Activated gamma-delta T cell (primary cell): ENCODE data around the gene MAPK10.

Experiments
- DNase-seq: peaks from one replicate; lab custom pipeline; 2025; lab: John Stamatoyannopoulos, UW

The MAPK10 gene

DNA sequence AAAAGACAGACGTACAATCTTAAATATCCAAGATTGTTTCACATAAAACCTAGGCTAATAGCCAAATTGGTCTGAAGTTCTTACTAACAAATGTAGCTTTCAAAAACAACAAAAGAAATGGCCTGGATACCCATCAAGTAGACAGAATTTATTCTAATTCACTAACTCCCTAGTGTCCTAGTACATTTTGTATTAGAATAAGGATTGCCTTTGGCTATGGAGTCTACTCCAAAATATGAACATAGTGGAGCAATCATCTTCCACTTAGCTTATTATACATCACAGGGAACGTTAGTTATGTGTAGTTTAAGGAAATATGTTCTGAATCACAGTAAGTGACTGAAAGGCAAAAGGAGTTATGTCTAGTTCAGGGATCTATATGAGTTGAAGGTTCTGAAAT, 81.7 kb downstream of the MAPK10 start:
- DNase-seq = no peak

DNA sequence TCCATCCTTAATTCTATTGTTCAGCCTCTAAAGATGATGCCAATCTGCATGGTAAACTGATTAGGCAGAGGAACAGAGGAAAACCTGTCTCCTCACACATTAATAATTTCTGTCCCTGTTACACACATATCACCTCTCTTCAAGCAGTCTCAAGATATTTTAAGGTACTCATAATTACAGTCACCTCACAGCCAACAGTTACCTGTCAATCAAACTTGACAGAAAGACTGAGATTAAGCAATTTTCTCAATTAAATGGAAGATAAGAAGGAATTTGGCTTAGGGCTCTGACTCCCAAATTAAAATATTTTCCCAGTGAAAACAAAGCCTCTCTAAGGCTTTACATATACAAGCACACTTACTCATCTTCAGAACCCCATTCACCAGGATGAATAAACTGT, 85.2 kb downstream of the MAPK10 start:
- DNase-seq = no peak

DNA sequence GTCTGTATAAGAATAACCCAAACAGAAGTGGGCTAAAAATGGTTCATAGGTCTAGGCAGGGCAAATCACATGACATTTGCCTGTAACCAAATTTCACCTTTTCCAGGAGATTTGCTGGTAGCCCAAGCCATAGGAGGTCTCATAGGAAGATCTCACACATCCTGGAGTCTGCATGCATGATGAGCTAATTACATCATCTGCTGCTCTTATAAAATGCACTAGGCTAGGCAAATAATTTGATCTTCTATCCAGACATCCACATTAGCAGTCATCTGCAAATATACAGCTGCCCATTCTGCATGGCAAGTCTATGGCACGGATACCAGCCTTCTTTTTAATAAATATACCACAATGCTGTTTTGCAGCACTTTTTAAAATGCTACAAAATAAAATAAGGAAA, 87.2 kb downstream of the MAPK10 start:
- no peak for DNase-seq

DNA sequence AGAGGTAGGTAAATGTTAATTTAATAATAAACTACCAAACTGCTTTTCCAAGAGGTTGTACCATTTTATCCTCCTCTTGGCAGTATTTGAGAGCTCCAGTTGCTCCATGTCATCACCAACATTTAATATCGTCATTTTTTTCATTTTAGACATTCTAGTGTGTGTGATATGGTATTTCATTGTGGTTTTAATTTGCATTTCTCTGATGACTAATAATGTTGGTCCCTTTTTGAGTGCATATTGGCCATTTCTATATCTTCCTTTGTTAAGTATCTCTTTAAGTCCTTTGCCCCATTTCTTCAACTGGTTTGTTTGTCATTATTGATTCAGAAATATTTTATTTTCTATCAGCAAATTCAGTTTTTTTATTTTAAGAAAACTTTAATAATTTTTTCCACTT, 88.8 kb downstream of the MAPK10 start:
- DNase-seq = no peak

DNA sequence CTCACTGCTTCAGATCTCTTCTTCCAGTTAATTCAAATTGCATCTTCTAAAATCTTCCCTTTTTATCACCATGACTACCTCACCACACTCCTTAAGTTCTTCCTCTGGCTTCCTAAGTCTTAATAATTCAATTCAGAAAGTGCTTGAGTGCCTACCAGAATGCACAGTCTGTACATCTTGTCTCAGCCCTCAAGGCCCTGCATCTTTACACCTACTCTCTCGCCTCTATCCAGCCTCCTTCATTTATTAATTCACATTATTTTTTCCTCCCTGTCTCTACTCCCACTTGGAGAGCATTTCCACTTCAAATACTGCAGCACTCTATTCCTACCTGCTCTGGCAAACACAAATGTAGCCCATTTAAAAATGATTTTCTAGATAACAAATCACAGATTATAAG, 90.5 kb downstream of the MAPK10 start:
- DNase-seq = no peak

DNA sequence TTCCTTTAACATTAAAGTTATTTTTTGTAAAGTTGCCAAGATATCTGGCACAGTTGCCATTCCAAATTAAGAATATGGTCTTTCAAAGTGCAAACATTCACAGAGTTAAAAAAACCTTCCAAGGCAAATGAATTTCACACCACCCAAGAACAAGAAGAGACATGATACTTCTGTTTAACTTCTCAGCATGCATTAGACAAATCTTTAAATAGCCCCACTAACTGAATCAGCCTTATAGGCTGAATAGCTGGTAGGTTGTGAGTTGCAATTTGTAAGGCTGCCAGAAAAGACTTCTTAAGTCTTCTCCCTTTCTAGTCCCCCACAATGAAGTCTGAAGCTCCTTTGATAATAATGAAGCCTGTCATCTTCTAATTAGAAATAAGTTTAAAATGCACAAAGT, 95.6 kb downstream of the MAPK10 start:
- no peak for DNase-seq

DNA sequence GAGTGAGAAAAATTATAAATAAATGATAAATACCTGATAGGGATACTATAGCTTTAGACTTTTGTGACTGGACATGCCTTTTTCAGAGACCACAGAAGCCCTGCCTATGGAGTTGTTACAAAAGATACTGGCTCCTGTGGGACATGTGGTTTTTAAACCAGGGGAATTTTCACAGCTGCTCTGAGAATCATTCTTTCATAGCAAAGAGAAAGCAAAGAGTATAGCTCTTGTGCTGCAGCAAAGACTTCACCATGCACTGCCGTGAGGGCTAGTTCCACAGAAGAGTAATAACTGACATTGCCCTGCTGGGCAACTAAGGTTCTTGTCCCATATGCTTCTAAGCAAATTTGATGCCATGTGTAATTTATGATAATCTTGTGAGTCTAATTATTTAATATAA, 98.2 kb downstream of the MAPK10 start:
- DNase-seq = no peak

DNA sequence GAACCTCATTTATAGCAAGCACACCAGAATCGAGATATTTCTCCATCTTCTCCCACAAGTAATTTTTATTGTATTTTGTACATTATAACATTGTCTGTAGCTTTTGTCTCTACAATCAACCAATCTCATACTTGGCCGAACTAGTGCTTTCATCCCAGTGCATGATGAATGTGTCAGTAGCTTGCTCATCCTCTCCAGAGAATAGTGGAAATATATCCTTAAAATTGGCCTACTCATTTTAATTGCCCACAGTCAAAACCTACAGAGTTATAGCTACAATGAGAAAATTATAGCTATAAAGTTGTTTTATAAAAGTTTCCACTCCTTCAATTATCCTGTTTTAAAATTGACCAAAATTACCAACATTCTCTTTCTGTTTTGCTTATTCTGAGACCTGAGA, 103.8 kb downstream of the MAPK10 start:
- no peak for DNase-seq

DNA sequence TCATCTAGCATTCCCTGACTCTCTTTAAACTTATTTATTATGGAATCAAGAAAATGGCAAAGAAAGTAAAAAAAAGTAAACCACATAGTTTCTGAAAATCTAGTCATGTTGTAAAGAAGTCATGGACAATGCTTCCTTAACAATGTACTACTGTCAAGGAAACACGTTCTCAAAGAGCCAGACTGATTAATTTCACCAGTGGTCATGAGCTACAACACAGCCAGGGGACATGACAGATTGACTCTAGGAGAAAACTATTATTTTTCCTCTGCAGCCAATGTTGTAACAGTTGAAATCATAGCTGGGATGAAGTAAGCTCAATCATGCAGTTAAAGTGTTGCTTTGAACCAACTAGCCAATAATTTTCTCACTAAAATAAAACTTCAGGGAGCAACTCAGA, 109.2 kb downstream of the MAPK10 start:
- DNase-seq = no peak

DNA sequence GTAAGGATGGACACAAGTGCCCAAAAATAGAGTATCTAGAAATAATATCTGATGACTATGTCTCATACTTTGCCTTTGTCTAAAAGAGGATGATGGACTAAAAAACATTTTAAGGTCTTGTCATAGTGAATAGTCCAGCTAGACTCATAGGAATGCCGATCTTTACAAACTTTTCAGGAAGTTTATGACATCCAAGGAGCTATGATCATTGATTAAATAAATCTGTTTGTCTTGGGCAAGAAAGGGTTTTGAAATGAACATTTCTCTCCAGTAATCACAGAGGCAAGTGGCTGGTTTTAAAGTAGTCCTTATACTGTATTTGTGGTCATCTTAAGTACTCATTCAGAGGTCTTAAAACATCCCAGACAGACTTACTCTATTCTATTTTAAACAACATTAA, 109.8 kb downstream of the MAPK10 start:
- DNase-seq = no peak

DNA sequence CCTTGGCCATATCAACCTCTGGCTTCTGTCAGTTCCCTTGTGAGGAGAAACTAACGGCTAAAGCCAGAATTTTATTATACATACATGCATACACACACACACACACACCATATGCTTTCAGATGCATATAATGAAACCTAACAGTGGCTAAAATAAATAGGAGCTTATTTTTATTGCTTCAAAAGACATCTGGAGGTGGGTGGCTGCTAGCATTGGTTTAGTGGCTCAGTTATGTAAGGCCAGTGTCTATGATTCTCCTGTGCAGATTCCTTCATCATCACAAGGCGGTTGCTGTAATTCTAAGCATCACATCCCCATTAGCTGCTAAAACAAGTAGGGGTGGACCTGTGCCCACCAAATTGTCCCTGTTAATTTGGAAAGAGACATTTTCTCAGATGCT, 110.8 kb downstream of the MAPK10 start:
- no peak for DNase-seq

DNA sequence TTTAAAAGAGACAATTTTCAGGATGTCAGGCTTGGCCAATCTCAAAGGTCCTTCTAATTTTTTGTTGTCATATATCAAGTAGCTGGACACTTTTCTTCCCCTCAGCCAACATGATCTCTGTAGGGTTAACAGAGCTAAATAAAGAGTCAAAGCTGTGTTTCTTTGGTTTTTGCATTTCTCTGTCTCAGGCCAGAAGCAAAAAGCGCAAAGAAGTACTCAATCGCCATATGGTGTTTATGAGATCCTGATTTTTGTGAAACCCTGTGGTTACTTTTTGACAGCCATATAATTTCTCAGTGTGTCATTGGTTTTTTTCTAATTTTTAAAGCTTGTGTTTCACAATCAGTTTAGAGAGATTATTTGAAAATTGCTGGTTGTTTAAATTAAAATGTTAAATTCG, 111.9 kb downstream of the MAPK10 start:
- no peak for DNase-seq

DNA sequence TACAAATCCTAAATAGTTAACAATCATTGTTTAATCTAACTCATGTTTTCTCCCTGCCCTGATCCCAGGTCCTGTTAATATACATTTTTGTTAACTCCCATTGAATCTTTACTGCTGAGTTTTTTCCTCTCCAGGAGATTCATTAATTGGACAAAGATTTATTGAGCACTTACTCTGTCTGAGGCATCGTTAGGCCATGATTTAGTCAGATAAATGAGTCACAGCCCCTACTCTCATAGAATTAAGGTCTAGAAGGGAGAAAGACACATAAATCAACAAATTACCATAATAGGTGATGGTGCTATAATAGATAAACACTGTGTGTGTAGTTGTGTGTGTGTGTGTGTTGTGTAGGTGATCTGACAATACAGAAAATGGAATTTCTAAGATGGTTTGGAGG, 112.5 kb downstream of the MAPK10 start:
- DNase-seq = no peak

DNA sequence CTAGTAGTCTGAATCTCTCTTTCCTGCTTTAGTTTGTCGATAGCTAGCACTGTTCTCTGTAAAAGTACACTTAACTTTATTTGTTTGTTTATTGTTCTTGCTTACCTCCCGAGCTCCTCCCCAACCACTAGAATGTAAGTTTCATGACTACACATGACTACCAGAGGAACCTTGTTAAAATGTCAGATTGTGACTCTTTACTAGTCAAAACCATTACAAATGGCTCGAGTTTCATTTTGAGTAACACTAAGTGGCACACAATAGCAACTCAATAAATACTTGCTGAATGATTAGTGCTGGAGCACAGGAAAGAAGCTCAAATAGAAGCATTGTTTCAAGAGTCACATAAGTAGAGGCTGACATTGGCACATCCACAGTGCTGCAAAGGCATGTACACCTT, 116.1 kb downstream of the MAPK10 start:
- DNase-seq = no peak

DNA sequence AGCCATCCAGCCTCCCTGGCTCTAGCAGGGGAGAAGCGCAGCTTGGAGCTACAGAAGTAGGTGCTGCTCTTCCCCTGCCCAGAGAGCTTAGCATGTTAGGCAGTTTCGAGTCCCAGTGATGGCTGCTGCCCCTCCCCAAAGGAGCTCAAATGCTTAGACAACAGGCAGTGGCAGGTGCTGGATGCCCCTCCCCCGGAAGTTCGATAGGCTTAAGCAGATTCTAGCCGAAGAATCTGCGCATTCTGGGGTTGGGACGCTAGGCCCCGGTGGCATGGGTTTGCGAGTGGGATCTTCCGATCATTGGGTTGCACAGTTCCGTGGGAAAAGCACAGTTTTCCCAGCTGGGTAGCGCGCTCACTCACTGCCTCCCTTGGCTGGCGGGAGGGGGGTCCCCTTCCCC, 117.2 kb downstream of the MAPK10 start:
- DNase-seq = no peak

DNA sequence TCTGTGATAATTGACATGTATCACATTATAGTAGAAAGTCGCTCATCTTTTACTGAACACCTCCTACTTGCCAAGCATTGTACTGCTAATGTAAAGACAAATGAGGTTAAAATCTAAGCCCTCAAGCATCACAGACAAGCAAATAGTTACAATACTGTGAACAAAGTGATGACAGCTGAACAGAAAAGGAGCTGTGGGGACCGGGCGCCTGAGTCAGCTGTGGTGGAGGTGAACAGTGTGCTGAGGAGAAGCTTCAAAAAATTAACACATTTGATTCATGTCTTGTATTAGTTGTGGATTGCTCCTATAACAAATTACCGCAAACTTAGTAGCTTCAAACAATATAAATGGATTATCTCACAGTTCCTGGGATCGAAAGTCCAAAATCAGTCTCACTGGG, 124.3 kb downstream of the MAPK10 start:
- no peak for DNase-seq

DNA sequence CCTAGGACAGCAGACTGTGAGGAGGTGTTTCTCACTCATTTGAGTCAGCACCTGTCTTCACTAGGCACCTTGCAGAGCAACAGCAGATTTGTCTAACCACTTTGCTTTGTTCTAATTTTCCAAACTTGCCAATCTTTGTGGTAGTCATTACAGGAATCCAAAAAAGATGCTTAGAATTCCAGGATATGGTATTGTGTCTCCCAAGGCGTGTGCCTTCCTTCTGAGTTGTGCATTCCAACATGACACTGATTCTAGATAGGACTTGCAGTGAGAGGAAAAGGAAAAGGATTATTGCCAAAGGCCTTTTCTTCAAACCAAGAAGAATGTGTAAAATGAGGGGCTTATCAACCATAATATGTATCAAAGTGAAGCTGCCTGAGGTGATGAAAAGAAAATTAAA, 126.2 kb downstream of the MAPK10 start:
- no peak for DNase-seq

DNA sequence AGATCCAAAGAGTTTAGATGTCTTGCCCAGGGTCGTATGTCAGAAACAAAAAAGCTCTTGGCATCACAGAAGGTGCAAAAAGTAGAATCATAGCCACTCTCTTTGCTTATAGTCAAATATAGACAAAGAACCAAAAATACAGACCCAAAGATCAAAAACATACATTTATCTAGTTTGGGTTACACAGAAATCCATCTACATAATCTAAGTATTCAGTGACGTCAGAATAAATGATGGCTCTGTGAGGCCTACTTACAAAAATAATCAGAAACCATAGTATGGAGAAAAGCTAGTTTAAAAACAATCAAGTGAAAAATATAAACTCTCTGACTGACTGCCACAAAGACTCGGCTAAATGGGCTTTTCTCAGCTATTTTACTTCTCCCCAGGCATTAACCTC, 126.8 kb downstream of the MAPK10 start:
- no peak for DNase-seq

DNA sequence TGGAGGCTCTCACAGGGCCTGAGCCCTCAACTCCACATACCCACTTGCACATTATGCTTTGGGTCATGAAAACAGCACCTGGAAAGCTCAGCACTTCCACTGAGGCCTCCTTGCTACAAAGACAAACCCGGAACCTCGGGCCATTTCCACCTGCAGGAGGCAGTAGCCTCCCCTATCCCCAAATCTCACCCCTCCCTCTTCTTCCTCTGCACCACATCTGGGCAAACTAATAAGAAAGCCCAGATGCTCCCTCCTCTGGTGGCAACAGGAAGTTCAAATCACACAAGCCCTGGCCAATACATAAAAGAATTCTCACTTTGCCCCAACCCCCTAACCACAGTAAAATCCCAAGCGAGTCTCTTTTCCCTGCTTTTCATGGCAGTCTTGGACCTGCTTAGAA, 136.4 kb downstream of the MAPK10 start:
- DNase-seq = no peak

DNA sequence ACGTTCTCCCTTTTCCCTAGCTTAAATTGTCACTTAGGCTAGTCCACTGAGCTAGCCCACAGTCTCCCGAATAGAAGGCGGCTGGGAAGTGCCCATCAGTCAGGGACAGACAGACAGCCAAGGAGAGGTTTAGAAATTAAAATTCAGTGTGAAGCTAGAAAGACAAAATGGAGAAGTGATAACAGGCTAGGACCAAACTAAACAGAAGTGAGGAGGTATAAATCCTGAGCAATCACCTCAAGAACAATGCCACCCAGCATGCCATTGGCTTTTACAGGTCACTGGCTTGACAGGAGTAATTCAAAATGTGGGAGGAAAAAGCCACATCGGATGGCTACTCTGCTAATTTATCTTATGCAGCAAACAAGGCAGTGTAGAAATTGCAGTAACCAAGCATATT, 138.9 kb downstream of the MAPK10 start:
- no peak for DNase-seq

DNA sequence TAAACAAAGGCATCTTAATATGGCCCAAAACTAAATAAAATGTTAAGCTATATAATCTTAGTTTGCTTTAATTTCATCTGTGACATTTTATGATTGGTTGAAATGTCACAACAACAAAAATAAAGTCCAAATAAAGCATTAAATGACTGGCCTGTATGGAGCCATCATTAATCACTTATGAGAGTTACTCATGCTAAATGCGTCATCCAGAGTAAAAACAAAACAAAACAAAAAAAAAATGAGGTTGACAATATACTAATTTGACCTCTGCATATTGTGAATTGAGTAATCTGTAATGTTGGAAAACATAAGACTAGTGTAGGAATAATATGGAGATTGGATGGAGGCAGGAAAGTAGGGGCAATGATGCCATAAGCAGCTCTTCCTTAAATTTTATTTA, 139.7 kb downstream of the MAPK10 start:
- no peak for DNase-seq

DNA sequence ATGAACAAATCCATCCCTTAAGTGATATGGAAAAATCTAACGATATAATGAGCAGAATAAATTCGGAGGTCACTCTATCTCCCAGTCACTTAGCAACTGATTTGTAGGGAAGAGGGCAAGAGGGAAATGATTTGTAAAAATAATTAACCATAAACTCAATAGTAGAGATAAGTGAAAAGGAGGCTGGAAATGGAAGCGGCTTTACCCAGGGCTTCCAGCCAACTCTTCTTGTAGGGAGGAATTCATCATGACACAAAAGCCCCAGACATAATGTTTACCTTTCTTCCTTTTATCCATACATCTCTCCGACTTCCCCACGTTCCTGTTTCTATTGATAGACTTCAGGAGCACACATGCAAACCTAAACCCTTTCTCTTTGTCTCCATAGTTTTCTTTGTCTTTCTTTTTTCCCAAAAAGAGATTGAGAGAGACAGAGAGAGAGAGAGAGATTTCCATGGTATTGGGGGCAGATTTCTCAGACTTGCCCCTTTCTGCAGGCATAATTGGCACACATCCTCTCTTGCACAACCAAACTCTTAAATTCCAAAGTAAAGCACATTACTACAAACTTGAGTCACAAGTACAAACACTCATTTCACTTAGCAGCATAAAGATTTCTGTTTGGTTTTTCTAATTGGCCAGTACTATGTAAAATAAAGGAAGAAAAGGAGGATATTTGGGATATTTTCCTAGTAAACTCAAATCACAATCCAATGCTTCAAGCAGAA, 140.9 kb downstream of the MAPK10 start:
- no peak for DNase-seq

DNA sequence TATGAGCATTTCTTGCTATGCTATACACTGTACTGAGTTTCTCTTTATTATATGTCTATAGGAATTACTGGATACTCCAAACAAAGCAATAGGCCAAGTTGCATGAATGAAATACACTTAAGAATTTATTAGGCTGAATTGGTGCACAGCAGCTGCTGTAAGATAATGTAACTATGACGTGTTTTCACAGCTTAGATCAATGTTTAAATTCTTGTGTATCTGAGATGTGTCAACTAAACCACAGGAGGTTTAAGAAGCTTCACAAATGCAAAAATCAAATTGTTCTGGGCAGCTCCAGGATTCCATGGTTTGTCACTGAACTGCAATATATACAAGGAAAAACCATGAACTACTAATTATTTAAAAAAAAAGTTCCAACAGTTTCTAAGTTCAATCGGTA, 156.7 kb downstream of the MAPK10 start:
- DNase-seq = no peak

DNA sequence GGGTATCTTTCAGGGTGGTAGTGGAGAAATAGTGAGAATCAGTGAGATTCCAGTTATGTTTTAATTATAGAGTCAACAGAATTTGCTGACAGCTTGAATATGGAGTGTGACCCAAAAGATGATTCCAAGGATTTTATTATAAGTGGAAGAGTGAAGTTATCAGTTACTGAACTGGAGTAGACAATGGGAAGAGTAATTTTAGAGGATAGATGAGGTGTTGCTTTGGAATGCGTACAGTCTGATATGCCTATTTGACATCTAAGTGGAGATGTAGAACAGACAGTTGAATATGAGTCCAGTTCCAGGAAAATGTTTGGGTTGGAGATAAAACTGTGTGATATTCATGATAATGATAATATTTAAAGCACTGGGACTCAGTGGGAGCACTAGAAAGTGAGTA, 174.2 kb downstream of the MAPK10 start:
- DNase-seq = no peak

DNA sequence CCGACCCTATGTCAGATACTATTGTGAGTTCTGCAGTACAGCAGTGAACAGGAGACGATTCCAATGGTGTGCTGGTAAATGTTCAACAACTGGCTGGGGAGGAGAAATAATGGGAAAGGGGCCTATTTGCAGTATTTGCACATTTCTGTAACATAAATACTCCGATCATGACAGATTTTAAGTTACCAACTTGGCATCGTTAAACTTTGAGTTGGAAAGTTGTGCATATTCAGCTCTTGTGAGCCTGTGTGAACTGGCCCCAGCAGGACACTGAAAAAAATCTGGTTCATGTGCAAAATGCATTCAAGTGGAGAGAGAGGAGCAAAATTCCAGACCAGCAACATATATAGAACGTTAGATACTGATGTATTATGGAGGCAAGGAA, 175.0 kb downstream of the MAPK10 start:
- DNase-seq = no peak
